ENCODE results near the gene WTAP.

DNA sequence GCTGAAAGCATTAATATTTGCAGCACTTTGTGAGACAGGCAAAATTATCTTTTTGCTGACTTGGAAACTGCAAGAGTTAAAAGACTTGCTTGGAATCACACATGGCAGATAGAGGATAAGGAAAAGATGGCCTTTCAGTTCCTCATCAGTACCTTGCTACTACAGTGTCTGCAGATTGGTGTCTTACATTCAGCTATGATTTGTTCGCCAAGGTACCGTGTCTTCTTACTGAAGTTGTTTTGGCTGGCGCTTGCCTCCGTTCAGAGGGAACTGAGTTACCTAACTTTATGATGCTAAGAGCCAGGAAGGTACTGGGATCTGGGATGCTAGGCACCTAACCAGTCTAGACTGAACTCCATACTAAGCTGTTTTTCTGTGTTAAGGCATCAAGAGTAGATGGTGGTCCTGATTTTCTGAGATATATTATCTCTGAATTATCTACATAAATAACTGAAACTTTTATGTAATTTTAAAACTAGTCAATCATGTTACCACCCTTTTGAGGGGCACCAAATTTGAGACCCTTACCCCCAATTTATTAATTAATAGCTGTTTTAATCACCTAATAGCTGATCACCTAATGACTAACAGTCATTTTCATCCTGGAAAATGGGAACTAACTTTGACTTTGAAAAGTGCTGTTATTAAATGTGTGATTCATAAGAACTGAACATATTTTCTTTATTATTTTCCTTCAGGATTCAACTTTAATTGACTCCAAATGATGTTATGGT lies 2.5 kb downstream of the WTAP start:
- TF ChIP-seq PHF8 (conservative IDR thresholded peaks at IDR 0.05; ENCODE audit: low read depth, low read length) (no peak), POLR2A (IDR thresholded peaks at IDR 0.05; ENCODE audit: control extremely low read depth in 1 of 2, low read depth in 2 of 2, low read length in 2 of 2) (0 out of 3 replicates have a peak, but pooled peaks of 1 of the 2 experiments have one; percentile 15), BCL11A (IDR thresholded peaks at IDR 0.05; ENCODE audit: low read depth in 2 of 2, low read length in 2 of 2) (no peak), HDAC2 (IDR thresholded peaks at IDR 0.05; ENCODE audit: borderline replicate concordance in 1 of 2, low read depth in 2 of 2, low read length in 2 of 2) (no peak), RNF2 (IDR thresholded peaks at IDR 0.05; ENCODE audit: borderline replicate concordance, low read depth, low read length, missing control alignments, poor library complexity, severe bottlenecking) (no peak), RFX5 (IDR thresholded peaks at IDR 0.05; ENCODE audit: borderline replicate concordance, low read depth, low read length) (no peak), TAF1 (IDR thresholded peaks at IDR 0.05; ENCODE audit: low read depth, low read length) (no peak), EZH2 (IDR thresholded peaks at IDR 0.05; ENCODE audit: low read depth, low read length, severe bottlenecking) (no peak)
- TF ChIP-seq, protein P1, sequence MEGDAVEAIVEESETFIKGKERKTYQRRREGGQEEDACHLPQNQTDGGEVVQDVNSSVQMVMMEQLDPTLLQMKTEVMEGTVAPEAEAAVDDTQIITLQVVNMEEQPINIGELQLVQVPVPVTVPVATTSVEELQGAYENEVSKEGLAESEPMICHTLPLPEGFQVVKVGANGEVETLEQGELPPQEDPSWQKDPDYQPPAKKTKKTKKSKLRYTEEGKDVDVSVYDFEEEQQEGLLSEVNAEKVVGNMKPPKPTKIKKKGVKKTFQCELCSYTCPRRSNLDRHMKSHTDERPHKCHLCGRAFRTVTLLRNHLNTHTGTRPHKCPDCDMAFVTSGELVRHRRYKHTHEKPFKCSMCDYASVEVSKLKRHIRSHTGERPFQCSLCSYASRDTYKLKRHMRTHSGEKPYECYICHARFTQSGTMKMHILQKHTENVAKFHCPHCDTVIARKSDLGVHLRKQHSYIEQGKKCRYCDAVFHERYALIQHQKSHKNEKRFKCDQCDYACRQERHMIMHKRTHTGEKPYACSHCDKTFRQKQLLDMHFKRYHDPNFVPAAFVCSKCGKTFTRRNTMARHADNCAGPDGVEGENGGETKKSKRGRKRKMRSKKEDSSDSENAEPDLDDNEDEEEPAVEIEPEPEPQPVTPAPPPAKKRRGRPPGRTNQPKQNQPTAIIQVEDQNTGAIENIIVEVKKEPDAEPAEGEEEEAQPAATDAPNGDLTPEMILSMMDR (IDR thresholded peaks at IDR 0.05; ENCODE audit: control extremely low read depth in 1 of 3, insufficient read depth in 1 of 3, low read depth in 1 of 3, low read length in 3 of 3): no peak
- TF ChIP-seq, protein P2, sequence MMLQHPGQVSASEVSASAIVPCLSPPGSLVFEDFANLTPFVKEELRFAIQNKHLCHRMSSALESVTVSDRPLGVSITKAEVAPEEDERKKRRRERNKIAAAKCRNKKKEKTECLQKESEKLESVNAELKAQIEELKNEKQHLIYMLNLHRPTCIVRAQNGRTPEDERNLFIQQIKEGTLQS (IDR thresholded peaks at IDR 0.05; ENCODE audit: insufficient read depth, low read depth, low read length): no peak
